Measurements from ENCODE around the gene FGF14.

FGF14 gene

DNA sequence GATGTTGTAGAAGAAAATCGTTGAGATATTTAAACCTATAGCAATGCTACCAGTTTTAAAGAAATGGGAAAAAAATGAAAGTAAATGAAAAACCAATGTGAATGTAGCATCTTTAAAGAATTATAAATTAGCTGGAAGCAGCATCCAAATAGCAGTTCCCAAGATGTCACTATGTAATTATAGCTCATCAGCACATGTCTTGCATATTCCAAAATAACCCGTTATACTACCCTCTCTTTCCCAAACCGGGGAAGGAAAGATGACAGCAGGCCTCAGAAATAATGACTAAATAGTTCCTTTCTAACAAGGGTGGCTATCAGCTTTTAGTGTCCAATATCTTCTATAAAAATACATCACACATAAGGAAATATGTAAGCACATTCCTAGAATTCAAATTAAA is 140.5 kb downstream of the FGF14 start:
- no peaks in the 10 kb centered on the region for H3K9me3 ChIP-seq (ENCODE audit: control insufficient read depth, insufficient read depth, low read length)
- no peaks in the 10 kb centered on the region for H3K9me2 ChIP-seq (replicated peaks; ENCODE audit: control insufficient read depth, low read length)
- H4K20me1 ChIP-seq (ENCODE audit: control insufficient read depth, insufficient read depth, low read depth, low read length), result no peaks in the 10 kb centered on the region
- H3F3A ChIP-seq (ENCODE audit: control insufficient read depth, insufficient read depth), result no peaks in the 10 kb centered on the region
- TF ChIP-seq, protein P1, sequence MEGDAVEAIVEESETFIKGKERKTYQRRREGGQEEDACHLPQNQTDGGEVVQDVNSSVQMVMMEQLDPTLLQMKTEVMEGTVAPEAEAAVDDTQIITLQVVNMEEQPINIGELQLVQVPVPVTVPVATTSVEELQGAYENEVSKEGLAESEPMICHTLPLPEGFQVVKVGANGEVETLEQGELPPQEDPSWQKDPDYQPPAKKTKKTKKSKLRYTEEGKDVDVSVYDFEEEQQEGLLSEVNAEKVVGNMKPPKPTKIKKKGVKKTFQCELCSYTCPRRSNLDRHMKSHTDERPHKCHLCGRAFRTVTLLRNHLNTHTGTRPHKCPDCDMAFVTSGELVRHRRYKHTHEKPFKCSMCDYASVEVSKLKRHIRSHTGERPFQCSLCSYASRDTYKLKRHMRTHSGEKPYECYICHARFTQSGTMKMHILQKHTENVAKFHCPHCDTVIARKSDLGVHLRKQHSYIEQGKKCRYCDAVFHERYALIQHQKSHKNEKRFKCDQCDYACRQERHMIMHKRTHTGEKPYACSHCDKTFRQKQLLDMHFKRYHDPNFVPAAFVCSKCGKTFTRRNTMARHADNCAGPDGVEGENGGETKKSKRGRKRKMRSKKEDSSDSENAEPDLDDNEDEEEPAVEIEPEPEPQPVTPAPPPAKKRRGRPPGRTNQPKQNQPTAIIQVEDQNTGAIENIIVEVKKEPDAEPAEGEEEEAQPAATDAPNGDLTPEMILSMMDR (IDR thresholded peaks at IDR 0.05; ENCODE audit: low read depth, low read length, poor library complexity, severe bottlenecking), result no peak
- no peak for TF ChIP-seq EZH2phosphoT487 (IDR thresholded peaks at IDR 0.05; ENCODE audit: borderline replicate concordance, low read length)
- H3K36me3 ChIP-seq (ENCODE audit: control insufficient read depth, low read length), result no peaks in the 10 kb centered on the region
- no peaks in the 10 kb centered on the region for H3K79me2 ChIP-seq (ENCODE audit: control insufficient read depth, low read length)
- no peak overlapping the region for H3K4me2 ChIP-seq (ENCODE audit: low read length)
- H3K27me3 ChIP-seq (ENCODE audit: control insufficient read depth, low read length), result no peaks in the 10 kb centered on the region
- no peaks in the 10 kb centered on the region for H3K4me1 ChIP-seq (ENCODE audit: control insufficient read depth, low read length)
- no peak overlapping the region for H3K4me3 ChIP-seq (ENCODE audit: low read length)
- no peak overlapping the region for H3K27ac ChIP-seq (ENCODE audit: low read depth, low read length)

DNA sequence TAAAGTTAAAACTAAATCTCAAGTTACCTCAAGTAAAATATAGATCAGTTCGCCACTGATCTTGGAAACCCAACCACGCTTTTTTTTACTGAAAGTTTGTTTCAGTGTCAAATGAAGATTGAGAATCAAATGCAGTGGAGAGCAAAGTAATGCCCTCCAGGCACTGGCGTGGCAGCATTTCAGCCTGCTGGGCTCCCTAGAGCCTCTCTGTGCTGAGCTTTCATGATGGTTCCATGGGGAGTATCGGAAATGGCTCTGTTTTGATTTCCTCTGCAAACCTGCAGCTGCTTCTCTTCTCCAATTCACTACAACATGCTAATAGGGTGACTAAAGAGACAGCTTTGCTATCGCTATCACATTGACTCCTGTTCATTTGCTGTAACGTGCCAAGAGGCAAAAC is 141.6 kb downstream of the FGF14 start:
- no peaks in the 10 kb centered on the region for H3K9me2 ChIP-seq (replicated peaks; ENCODE audit: control insufficient read depth, low read length)
- H4K20me1 ChIP-seq (ENCODE audit: control insufficient read depth, insufficient read depth, low read depth, low read length), result no peaks in the 10 kb centered on the region
- no peaks in the 10 kb centered on the region for H3K27me3 ChIP-seq (ENCODE audit: control insufficient read depth, low read length)
- TF ChIP-seq, protein P1 (IDR thresholded peaks at IDR 0.05; ENCODE audit: low read depth, low read length, poor library complexity, severe bottlenecking), result no peak
- TF ChIP-seq EZH2phosphoT487 (IDR thresholded peaks at IDR 0.05; ENCODE audit: borderline replicate concordance, low read length), result no peak
- no peaks in the 10 kb centered on the region for H3K79me2 ChIP-seq (ENCODE audit: control insufficient read depth, low read length)
- no peaks in the 10 kb centered on the region for H3F3A ChIP-seq (ENCODE audit: control insufficient read depth, insufficient read depth)
- H3K27ac ChIP-seq (ENCODE audit: low read depth, low read length), result no peak overlapping the region
- H3K4me1 ChIP-seq (ENCODE audit: control insufficient read depth, low read length), result no peaks in the 10 kb centered on the region
- no peak overlapping the region for H3K4me3 ChIP-seq (ENCODE audit: low read length)
- H3K4me2 ChIP-seq (ENCODE audit: low read length), result no peak overlapping the region
- H3K36me3 ChIP-seq (ENCODE audit: control insufficient read depth, low read length), result no peaks in the 10 kb centered on the region
- H3K9me3 ChIP-seq (ENCODE audit: control insufficient read depth, insufficient read depth, low read length), result no peaks in the 10 kb centered on the region

DNA sequence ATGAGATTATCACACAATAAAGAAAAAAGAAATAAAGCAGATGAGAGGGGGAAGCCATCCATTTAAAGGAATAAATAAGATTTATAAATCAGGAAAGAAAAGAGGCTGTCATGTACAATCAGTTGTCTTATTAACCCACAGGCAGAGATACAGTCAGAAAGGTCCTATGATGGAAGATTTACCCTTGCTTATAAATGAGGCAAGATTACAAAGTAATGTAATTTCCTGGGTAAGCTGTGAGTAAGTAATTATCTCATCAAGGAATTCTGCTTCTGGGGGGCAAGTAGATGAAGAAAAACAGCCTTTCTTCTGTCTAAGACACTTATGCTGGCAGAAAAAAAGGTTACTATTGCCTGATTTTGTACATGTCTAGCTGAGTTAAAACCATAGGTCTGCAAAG is 146.4 kb downstream of the FGF14 start:
- no peaks in the 10 kb centered on the region for H3K9me2 ChIP-seq (replicated peaks; ENCODE audit: control insufficient read depth, low read length)
- H3K4me1 ChIP-seq (ENCODE audit: control insufficient read depth, low read length), result no peaks in the 10 kb centered on the region
- H3K79me2 ChIP-seq (ENCODE audit: control insufficient read depth, low read length), result no peaks in the 10 kb centered on the region
- no peaks in the 10 kb centered on the region for H3K9me3 ChIP-seq (ENCODE audit: control insufficient read depth, insufficient read depth, low read length)
- TF ChIP-seq, protein P1 (IDR thresholded peaks at IDR 0.05; ENCODE audit: low read depth, low read length, poor library complexity, severe bottlenecking), result no peak
- TF ChIP-seq EZH2phosphoT487 (IDR thresholded peaks at IDR 0.05; ENCODE audit: borderline replicate concordance, low read length), result no peak
- H3K4me2 ChIP-seq (ENCODE audit: low read length), result no peak overlapping the region
- H3K27ac ChIP-seq (ENCODE audit: low read depth, low read length), result no peak overlapping the region
- H3F3A ChIP-seq (ENCODE audit: control insufficient read depth, insufficient read depth), result no peaks in the 10 kb centered on the region
- H4K20me1 ChIP-seq (ENCODE audit: control insufficient read depth, insufficient read depth, low read depth, low read length), result no peaks in the 10 kb centered on the region
- no peak overlapping the region for H3K4me3 ChIP-seq (ENCODE audit: low read length)
- no peaks in the 10 kb centered on the region for H3K36me3 ChIP-seq (ENCODE audit: control insufficient read depth, low read length)
- H3K27me3 ChIP-seq (ENCODE audit: control insufficient read depth, low read length), result no peaks in the 10 kb centered on the region

DNA sequence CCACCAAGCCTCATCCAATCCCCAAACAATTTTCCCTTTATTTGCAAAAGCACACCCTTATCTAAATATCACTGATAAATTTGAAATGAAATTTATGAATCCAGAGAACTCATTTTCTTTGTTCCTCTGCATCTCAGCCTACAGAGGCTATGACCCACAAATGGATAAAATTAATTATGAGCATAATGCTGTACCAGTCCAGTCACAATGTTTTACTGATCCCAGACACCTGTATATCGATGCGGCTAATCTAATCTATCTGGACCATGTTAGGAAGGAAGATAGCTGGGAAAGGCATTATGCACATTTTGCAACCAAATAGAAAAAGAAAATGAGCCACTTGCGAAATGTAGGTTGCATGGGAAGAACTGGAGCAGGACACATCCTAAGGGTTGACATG is 150.0 kb downstream of the FGF14 start:
- H3K36me3 ChIP-seq (ENCODE audit: control insufficient read depth, low read length), result no peaks in the 10 kb centered on the region
- H4K20me1 ChIP-seq (ENCODE audit: control insufficient read depth, insufficient read depth, low read depth, low read length), result no peaks in the 10 kb centered on the region
- no peak overlapping the region for H3K4me2 ChIP-seq (ENCODE audit: low read length)
- H3K27ac ChIP-seq (ENCODE audit: low read depth, low read length), result no peak overlapping the region
- no peaks in the 10 kb centered on the region for H3K79me2 ChIP-seq (ENCODE audit: control insufficient read depth, low read length)
- no peaks in the 10 kb centered on the region for H3K27me3 ChIP-seq (ENCODE audit: control insufficient read depth, low read length)
- H3K9me2 ChIP-seq (replicated peaks; ENCODE audit: control insufficient read depth, low read length), result no peaks in the 10 kb centered on the region
- TF ChIP-seq, protein P1 (IDR thresholded peaks at IDR 0.05; ENCODE audit: low read depth, low read length, poor library complexity, severe bottlenecking), result no peak
- no peak for TF ChIP-seq EZH2phosphoT487 (IDR thresholded peaks at IDR 0.05; ENCODE audit: borderline replicate concordance, low read length)
- H3K4me3 ChIP-seq (ENCODE audit: low read length), result no peak overlapping the region
- no peaks in the 10 kb centered on the region for H3F3A ChIP-seq (ENCODE audit: control insufficient read depth, insufficient read depth)
- H3K9me3 ChIP-seq (ENCODE audit: control insufficient read depth, insufficient read depth, low read length), result no peaks in the 10 kb centered on the region
- H3K4me1 ChIP-seq (ENCODE audit: control insufficient read depth, low read length), result no peaks in the 10 kb centered on the region

Data from DOHH2 (cell line).